Cardiac muscle cell (in vitro differentiated cells and primary cell): Measurements from ENCODE around the gene FXYD4. TPM values are rescaled to one million over a fixed set of nuclear protein-coding genes. Genes with fewer than 3 reads are reported as not detected.
A peak's percentile ranks its signal among the peaks of the same experiment; 100 is the strongest.

Experiments
- DNase-seq, 2 donors: peaks; one replicate each; pipeline versions ENCODE4 v3.0.0 to v3.0.0-alpha.2; 2010 to 2017; ENCODE audit warnings: low read depth in 1 of 2, low spot score in 1 of 2
- H3K27ac ChIP-seq: fragments of 200-600 bp; sonication (generic); 2 replicates; pipeline ENCODE4 v1.5.1; 2016
- H3K27me3 ChIP-seq: fragments of 200-600 bp; sonication (generic); 2 replicates; pipeline ENCODE4 v1.6.0; 2016; ENCODE audit warnings: control low read depth
- H3K36me3 ChIP-seq: fragments of 200-600 bp; sonication (generic); 2 replicates; pipeline ENCODE4 v1.5.1; 2016; ENCODE audit warnings: control low read depth
- H3K4me1 ChIP-seq: fragments of 200-600 bp; sonication (generic); 2 replicates; pipeline ENCODE4 v1.8.1; 2017; ENCODE audit warnings: low read depth, mild to moderate bottlenecking, mixed run types
- H3K4me3 ChIP-seq: fragments of 200-600 bp; sonication (generic); 2 replicates; pipeline ENCODE4 v1.5.1; 2016; ENCODE audit warnings: mild to moderate bottlenecking
- H3K9me3 ChIP-seq: fragments of 200-600 bp; sonication (generic); 2 replicates; pipeline ENCODE4 v1.5.1; 2017; ENCODE audit warnings: low read depth, mild to moderate bottlenecking, control low read depth
- polyA plus RNA-seq: library from polyadenylated mRNA; unstranded; fragments of >200 nt; fragmentation: Nextera tagmentation; extraction: Ambion mirVana; gene quantifications from 2 replicates; pipeline ENCODE4 v1.2.1, GENCODE V29; 2016
- total RNA-seq: library from RNA; depleted of rRNA; stranded (reverse); fragments of >200 nt; gene quantifications from 2 replicates; pipeline ENCODE4 v1.2.3, GENCODE V29; 2016
- TF ChIP-seq, protein P1 (sequence below): IDR thresholded peaks from 2 replicates; pipeline ENCODE4 v1.5.1; 2012; ENCODE audit warnings: low read depth, mild to moderate bottlenecking, low read length

The FXYD4 gene
- total and polyA plus RNA-seq, 2 experiments from 2014 or later: not detected

DNA sequence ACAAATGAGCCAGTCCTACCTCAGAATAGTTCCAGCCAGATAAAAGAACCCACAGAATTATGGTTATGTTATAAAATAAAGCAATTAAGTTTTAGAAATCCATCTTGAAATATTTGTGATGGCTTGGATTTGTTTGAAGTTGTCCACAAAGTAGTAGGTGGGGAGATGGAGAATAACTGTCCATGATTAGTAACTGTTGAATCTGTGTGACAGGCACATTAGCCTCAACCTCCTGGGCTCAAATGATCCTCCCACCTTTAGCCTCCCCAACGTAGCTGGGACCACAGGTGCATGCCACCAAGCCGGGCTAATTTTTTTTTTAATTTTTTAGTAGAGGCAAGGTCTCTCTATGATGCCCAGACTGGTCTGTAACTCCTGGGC lies 27.5 kb downstream of the FXYD4 start:
- no peak overlapping the region for H3K27ac ChIP-seq
- H3K4me1 ChIP-seq: peaks cover 22% of the 10 kb centered on the region
- H3K4me3 ChIP-seq: no peak overlapping the region
- no peak for DNase-seq
- no peaks in the 10 kb centered on the region for H3K27me3 ChIP-seq
- H3K36me3 ChIP-seq: peaks cover 7% of the 10 kb centered on the region
- TF ChIP-seq, protein P1, sequence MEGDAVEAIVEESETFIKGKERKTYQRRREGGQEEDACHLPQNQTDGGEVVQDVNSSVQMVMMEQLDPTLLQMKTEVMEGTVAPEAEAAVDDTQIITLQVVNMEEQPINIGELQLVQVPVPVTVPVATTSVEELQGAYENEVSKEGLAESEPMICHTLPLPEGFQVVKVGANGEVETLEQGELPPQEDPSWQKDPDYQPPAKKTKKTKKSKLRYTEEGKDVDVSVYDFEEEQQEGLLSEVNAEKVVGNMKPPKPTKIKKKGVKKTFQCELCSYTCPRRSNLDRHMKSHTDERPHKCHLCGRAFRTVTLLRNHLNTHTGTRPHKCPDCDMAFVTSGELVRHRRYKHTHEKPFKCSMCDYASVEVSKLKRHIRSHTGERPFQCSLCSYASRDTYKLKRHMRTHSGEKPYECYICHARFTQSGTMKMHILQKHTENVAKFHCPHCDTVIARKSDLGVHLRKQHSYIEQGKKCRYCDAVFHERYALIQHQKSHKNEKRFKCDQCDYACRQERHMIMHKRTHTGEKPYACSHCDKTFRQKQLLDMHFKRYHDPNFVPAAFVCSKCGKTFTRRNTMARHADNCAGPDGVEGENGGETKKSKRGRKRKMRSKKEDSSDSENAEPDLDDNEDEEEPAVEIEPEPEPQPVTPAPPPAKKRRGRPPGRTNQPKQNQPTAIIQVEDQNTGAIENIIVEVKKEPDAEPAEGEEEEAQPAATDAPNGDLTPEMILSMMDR: no peak
- H3K9me3 ChIP-seq: no peaks in the 10 kb centered on the region

DNA sequence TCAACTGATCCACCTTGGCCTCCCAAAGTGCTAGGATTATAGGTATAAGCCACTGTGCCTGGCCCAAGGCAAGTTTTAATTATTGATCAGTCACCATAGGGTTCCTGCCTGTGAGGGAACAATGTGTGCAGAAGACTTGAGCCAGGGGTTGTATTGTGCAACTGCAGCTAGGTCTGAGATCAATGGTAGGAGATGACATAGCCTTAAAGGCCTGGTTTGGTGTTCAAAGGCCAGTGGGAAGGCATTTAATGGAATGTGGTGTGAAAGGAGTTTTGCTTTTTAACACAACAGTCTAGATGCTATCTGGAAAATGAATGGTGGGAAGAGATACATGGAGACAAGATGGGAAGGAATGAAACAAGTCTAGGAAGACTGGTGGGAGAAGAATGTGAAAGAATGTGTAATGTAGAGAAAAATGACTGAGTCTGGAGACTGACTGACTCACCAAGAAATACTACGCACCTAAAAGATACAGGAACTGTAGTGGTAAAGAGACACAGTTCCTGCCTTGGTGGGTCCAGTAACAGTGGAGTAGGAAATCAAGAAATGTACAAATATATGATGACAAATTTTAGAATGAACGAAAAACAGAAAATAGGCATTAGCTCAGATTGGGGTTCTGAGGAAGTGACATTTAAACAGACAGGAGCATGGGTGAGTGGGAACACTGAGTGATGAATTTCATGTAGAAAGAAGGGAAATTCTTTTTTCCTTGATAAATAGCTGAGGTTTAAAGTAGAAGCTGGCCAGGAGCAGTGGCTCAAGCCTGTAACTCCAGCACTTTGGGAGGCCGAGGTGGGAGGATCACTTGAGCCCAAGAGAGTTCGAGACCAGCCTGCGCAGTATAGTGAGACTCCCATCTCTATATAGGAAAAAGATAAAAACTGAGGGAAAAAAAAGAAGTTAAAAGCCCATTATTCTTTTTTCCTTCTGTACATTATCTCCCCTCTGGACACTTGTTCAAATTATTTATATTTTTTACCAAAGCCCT lies 28.2 kb downstream of the FXYD4 start:
- no peak overlapping the region for H3K27ac ChIP-seq
- no peak overlapping the region for H3K4me3 ChIP-seq
- TF ChIP-seq, protein P1: no peak
- H3K27me3 ChIP-seq: no peaks in the 10 kb centered on the region
- peaks cover under 1% of the 10 kb centered on the region for H3K36me3 ChIP-seq
- no peaks in the 10 kb centered on the region for H3K9me3 ChIP-seq
- H3K4me1 ChIP-seq: peaks cover 22% of the 10 kb centered on the region
- DNase-seq: peak in 1 of 2 donors; percentile 43

- H3K27me3 ChIP-seq: no peaks in the 10 kb centered on the region
- no peaks in the 10 kb centered on the region for H3K36me3 ChIP-seq
- no peak overlapping the region for H3K27ac ChIP-seq
- DNase-seq: no peak
- H3K9me3 ChIP-seq: no peaks in the 10 kb centered on the region
- no peak overlapping the region for H3K4me3 ChIP-seq
- TF ChIP-seq, protein P1: no peak
- peaks cover 17% of the 10 kb centered on the region for H3K4me1 ChIP-seq
These were observed 30.2 kb downstream of the FXYD4 start for GRCh38 chr10:43401627-43402026.

DNA sequence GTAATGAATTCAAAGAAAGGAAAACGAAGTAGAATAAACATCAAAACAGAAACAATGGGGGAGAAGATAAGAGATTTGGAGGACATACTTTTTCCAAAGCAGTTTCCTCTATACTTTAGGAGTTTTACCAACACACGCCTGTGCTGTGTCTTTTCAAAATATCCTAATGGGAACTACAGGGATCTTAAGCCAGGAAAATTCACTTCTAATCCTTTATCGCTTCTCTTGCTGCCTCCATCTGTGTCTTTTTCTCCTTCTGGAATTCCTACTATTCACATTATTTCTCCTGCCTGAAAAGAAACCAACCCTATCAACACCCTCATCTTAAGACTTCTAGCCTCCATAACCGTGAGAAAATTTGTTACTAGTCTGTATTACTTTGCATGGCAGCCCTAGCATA lies 30.7 kb downstream of the FXYD4 start:
- no peak overlapping the region for H3K27ac ChIP-seq
- TF ChIP-seq, protein P1: no peak
- DNase-seq: no peak

GRCh38 chr10:43402880-43403452 lies 31.5 kb downstream of the FXYD4 start:
- Histone ChIP-seq H3K36me3 (no peaks in the 10 kb centered on the region), H3K4me3 (no peak overlapping the region), H3K27me3 (no peaks in the 10 kb centered on the region), H3K27ac (no peak overlapping the region), H3K4me1 (peaks cover 13% of the 10 kb centered on the region), H3K9me3 (no peaks in the 10 kb centered on the region)
- DNase-seq: no peak
- TF ChIP-seq, protein P1: no peak

More for the DNA sequence above, 30.7 kb downstream of the FXYD4 start:
- Histone ChIP-seq H3K4me1 (peaks cover 17% of the 10 kb centered on the region), H3K36me3 (no peaks in the 10 kb centered on the region), H3K4me3 (no peak overlapping the region), H3K27me3 (no peaks in the 10 kb centered on the region), H3K9me3 (no peaks in the 10 kb centered on the region)
